NCI-H2196 (cell line): ENCODE results near the gene CLDN18.

Experiments
- DNase-seq: peaks from one replicate; lab custom pipeline; 2025; ENCODE audit not compliant: unreplicated experiment; lab: John Stamatoyannopoulos, UW

The CLDN18 gene

DNA sequence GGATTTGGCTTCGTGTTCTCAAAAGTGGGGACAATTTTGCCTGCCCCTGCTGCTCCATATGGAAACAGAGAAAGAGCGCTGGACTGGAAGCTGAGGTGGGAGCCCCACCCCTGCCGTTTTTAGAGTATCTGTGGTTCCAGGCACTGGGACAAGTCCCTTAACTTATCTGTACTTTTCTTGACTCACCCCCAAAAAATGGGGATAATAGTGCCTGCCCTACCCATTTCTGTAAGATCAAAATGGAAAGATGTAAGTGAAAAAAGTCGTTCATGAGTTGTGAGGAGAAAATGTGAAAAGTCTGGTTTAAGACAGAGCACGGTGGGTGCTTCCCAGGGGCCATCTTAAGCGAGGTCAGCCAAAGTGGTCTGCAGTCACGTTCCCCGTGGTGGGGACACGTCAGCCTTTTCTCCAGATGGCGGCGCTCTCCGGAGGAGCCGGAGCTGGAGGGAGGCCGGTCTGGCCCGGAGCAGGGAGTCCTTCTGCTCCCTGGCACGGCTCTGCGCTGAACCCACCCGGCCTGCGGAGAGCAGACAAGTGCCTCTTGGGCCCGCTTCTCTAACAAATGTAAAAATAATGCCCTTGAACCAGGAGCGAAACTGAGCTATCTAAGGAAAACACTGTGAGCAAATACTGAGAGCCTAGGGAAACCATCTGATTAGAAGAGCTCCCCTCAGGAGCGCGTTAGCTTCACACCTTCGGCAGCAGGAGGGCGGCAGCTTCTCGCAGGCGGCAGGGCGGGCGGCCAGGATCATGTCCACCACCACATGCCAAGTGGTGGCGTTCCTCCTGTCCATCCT lies at the start of gene CLDN18:
Gene CLDN18, plus strand, starts transcription at position 690 of the 797 bp plus-strand sequence. Its CDS starts 61 bp downstream, at position 751.
- DNase-seq, result no peak

DNA sequence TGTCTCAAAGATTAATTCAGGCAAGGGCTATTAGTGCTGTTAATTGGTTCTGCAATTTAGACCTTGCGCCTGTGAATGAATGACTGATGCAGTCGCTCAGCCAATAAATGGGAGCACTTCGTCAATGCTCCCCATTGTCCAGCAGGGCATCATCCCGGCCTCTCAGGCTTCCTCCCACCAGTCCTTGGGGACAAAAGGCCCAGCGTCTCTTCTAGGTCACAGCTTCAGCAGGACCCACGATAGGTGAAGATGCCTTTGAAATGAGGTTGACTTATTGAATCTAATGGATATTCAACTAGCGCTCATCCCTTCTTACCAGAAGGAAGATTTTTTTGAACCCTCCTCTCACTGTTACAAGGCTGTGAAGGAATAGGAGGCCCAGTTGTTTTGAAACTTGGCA lies 47.7 kb upstream of the CLDN18 start:
- no peak for DNase-seq

DNA sequence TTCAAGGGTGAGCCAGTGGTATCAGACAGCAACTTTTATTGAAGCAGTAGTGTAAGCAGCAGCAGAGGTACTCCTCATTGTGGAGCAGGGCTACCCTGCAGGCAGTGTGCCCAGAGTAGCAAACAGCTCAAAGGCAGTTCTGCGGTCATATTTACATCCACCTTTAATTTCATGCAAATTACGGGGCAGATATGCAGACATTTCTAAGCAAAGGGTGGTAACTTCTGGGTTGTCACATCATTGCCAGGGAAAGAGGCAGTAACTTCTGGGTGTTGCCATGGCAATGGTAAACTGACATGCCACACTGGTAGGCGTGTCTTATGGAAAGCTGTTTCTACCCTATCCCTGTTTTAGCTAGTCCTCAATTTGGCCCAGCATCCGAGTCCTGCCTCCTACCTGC lies 46.5 kb upstream of the CLDN18 start:
- no peak for DNase-seq

DNA sequence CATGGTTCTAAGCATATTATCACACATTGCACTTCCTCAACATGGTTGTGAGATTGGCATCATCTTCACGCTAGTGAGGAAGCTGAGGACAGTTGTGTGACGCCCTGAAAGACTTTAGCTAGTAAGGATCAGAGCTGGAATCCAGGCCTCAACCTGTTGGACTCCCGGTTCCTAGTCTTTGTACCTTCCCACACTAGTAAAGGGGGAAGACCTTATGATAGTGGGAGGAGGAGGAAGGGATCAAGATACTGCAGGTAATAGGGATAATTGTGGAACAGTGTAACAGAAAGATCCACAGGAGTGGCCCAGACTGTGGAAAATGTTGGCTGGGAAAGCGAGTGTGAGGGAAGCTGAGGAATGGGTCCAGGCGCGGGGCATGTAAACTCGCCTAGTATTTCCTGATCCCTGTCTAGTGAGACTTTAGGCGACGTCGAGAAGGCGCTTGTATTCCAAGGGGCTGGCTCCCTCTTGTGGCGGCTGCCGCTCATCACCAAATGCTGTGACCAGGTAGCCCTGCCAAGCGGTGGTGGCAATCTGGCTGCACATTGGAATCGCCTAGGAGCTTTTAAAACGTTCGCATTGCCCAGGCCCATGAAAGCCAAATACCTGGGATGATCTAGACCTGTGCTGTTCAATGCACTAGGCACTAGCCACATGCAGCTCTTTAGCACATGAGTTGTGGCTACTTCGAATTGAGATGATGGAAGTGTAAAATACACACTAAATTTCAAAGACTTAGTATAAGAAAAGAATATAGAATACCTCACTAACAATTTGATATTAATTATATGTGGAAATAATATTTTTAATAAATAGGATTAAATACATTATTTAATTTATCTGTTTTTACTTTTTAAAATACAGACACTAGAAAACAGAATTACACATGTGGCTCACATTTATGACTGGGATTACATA lies 38.8 kb upstream of the CLDN18 start:
- DNase-seq, result peak; percentile 85

DNA sequence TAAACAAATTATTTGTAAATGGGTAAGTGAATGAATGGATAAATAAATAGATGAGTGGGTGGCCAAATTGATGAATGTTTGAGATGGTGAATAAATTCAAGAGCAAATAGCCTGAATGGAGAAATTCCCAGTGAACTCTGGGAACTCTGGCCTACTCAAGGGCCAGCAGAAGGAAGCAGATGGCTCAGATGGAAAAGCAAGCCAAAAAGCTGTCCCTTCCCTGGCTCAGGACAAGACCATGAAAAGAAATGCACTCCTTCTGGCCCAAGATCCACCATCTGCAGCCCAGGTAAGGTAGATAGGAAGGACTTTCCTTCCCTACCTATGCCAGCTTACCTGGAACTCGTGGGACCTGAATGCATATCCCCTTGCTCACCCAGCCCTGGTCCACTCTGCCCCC lies 37.6 kb upstream of the CLDN18 start:
- DNase-seq, result no peak

DNA sequence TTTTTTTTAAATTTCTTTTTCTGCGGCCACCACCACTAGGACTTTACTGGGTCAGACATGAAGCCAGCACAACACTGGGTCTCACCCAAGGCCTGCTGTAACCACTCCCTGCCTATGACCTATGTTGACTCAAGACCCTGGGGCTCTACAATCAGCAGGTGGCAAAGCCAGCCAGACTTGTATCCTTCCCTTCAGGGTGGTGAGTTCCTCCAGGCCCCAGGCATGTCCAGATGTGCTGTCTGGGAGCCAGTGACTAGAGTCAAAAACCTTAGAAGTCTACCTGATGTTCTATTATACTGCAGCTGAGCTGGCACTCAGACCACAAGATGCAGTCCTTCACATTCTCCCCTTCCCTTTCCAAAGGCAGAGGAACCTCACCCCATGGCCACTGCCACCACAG lies 31.6 kb upstream of the CLDN18 start:
- no peak for DNase-seq

DNA sequence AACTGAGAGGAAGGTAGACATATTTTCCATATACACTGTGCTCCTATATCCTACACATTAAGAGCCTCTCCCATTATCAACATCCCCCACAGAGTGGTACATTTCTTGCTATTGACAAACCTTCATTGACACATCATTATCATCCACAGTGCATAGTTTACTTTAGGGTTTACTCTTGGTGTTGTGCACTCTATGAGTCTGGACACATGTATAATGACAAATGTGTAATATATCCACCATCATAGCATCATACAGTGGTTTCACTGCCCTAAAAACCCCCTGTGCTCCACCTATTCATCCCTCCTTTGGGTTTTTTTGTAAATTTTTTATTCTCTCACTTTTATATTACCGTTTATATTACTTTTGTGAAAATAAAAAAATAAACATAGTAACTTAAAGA lies 22.2 kb upstream of the CLDN18 start:
- no peak for DNase-seq

DNA sequence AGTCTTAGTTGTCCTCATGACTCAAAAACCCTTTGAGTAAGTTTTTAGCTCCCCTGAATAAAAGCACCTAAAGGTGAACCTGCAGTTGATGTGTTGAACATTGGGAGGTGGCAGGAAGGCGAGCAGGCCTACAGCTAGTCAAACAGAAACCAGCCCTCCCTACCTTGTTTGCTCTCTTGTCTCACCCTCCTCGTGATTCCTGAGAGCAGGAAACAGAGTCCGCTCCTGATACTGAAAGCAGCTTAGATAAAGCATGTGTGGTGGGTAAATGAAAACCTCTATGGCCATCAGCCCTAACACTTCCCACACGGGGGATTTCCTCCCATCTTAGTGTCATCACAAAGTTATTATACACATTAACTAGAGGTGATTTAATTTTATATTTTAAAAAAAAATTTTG lies 21.8 kb upstream of the CLDN18 start:
- DNase-seq, result no peak

DNA sequence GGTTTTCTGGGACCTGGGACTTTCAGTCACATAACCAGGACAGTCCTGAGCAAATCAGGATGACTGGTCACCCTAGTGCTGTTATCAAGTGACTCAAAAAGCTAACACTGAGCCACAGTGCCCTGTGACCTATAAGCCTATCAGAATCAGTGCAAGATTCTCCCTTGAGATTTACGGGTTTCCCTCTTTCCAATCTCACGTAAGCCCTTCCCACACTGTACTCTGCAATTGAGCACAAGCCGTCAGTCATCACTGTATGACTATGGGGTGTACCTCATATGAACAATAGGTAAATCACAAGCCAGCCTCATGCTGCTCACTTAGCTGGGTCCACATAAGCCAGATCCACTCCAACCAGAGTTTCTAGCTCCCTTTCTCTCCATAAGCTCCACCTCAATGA lies 21.0 kb upstream of the CLDN18 start:
- no peak for DNase-seq

DNA sequence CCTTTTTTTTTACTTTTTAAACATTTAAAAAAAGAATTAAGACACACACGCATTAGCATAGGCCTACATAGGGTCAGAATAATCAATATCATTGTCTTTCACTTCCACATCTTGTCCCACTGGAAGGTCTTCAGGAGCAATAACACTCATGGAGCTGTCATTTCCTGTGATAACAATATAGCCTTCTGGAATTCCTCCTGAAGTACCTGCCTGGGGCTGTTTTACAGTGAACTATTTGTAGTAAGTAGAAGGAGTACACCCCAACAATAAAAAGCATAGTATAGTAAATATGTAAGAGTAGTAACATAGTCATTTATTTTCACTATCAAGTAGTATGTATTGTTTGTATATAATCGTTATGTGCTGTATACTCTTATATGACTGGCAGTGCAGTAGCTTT lies 19.5 kb upstream of the CLDN18 start:
- DNase-seq, result no peak

DNA sequence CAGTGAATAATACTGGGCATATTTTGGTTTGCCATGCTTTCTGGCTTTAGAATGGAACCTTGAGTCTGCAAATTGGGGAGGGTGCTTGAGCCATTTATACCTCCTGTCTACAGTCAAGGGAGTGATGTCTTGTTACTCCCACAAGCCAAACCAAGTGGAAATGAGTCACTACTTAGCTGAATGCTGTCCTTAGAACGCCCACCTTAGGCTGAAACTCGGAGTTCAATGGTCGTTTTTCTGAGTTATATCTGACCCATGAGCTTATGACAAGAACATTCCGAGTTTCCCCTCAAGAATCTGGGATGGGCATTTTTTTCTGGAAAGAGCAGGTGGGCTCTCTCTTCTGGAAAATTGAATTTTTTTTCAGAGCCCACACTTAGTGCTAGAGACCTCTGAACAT lies 17.4 kb upstream of the CLDN18 start:
- no peak for DNase-seq

DNA sequence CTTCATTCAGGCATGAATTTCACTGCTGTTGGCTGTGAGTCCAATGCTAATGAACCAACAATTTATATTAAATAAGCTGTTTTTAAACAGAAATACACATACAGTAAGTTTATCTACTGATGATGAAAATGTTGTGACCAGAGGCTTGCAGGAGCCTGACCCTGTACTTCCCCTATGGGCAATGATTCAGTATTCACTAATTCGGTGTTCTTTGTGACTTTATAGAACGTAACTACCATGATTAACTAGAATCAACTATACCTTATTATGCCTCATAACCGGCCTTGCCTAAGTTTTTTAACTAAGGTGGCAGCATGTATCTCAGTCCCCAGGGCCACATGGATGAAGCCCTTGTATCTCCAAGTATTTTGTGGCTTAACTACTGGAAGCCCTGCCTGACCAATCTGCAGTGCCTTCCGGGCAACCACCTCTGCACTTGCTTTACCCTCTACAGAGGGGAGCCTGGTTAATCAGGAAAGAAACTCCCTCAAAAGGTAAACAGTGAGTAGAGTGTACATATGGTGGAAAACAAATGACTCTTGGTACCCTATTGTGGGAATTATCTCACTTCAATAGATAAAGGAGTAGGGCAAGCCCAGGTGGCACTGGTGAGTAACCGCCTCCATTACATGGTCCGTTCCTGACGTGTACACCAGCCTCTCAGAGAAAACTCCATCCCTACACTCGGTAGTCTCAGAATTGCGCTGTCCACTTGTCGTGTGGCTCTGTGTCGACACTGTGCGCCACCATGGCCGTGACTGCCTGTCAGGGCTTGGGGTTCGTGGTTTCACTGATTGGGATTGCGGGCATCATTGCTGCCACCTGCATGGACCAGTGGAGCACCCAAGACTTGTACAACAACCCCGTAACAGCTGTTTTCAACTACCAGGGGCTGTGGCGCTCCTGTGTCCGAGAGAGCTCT lies 11.6 kb upstream of the CLDN18 start:
- no peak for DNase-seq

DNA sequence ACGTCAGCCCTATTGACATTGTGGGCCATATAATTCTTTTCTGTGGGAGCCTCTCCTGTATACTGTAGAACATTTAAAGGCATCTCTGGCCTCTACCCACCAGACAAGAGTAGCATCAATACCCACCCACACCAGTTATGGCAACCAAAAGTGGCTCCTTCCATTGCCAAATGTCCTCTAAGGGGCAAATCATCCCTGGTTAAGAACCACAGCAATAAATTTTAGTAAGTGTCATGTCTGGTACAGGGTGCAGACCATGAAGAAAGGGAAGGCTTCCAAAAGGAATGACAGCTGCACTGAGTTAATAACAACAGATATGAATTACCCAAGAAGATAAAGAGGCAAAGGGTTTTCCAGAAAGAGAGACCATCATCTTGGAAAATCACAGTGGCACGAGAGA lies 6.9 kb upstream of the CLDN18 start:
- no peak for DNase-seq

DNA sequence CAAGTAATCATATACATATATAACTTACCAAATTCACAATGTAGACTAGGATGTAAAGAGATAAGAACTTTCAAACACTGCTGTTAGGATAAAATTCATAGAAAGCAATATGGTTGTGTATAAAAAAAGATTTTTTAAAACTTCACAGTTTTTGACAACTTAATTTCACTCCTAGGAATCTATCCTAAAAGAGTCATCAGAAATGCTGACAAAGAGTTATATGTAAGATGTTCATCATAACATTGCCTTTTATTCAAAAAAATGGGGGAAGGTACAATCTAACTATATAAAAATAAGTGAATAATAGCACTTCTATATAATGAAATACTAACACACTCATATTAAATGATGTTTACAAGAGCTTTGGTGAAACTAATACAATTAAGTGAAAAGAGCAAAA lies 4.3 kb upstream of the CLDN18 start:
- DNase-seq, result no peak

DNA sequence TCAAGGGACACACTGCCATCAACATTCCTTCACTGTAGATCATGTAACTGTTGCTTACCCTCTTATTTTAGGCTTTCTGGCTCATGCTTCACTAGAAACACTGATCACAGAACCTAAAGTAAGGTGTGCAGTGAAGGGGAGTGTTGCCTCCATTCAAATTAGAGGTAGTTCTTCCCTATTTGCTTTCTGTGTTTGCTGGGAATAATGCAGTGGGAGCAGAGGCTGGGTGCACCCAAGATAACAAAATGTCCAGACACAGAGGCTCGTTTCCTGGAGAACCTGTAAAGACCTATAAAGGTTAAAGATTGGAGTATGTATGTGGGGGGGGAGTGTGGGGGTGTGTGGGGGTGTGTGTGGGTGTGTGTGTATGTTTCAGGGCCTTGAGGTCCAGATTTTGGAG lies 2.1 kb upstream of the CLDN18 start:
- DNase-seq, result no peak

DNA sequence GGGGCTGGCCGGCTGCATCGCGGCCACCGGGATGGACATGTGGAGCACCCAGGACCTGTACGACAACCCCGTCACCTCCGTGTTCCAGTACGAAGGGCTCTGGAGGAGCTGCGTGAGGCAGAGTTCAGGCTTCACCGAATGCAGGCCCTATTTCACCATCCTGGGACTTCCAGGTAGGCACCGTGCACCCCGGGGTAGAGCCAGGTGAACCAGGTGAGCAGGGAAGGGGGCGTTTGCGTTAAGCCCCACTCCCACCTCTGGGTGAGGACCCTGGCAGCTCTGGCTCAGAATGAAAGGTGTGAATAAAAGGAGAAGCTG lies 267 bp downstream of the CLDN18 start:
- no peak for DNase-seq

DNA sequence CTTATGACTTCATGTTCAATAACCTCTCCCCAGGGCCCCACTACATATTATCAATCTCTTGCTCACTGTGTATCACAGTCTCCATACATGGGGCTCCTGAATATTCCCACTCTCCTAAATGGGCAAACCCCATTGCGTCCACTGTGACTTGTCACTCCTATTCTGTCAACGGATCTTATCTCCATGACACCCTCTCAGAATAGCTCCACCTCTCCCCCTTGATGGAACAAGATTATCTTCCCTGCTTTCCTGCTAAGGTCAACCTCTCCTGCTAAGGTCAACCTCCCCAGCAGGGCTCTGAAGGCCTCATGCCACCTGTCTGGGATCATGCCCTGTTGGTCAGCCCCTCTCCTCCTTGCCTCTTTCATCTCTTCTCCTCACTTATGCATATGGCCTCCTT lies 1.8 kb downstream of the CLDN18 start:
- no peak for DNase-seq

DNA sequence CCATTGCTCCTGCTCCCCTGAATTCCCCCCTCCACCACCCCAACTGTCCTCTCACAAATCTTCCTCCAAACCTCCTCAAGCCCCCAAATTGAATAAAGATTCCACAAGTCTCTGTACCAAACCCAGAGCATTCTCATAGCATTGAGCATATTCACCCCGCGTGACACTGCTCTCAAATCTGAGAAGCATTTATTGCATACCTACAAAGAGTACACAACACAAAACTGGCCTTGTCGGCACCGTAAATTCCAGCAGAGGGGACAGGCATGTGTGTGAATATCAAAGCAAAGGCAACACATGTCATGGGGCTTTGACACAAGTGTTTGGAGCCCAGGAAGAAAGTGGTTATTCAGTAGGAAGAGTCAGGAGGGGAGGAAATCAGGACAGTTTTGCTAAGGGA lies 2.6 kb downstream of the CLDN18 start:
- no peak for DNase-seq

DNA sequence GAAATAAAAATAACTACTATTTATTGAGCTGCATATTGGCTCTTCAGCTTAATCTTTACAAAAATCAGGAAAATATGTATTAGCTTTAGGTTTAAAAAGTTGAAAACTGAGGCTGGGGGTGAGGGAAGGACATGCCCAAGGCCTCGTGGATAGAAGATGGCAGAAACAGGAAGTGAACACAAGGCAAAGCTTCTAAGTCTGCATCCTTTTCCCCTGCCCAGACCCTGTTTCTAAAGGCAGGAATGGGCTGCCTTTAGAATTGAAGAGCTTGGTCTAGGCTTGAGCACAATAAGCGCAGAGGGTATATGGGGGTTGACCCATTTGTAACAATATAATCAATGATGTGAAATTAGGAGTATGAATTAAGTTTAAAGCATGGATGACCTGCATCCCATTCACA lies 6.1 kb downstream of the CLDN18 start:
- DNase-seq, result no peak

DNA sequence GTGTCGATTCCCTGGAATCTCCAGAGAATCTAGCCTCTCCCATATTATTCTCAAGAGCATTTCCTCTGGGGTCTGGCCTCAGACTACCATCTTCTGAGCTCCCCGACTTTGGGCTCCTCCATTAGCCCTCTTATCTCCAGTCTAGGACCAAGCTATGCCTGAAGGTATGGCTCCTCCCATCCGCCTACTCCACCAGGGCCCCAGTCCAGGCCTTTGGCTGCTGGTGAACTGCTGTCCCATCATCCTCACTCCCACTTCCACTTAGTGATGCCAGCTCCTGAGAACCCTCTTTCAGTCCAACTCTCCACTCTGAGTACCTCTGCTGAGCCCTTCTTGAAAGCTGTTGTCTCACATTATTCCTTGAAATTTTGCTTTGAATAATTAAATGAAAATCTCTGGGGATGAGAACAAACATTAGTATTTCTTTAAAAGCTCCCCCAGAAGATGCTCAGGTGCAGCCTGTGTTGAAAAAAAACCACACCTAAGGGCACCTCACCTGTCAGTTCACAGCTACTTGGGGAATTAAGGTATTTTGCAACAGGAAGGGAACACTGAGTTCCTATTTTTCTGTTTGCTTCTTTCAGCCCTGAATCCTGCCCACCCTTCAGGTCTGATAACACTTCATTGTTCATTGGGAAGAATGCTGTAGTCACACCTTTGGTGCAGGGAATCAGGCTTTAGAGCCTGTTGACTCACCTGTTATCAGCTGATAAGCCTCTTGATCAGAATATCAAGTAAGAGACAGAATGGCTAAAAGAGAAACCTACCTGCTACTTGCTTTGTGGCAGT lies 9.5 kb downstream of the CLDN18 start:
- DNase-seq, result no peak

DNA sequence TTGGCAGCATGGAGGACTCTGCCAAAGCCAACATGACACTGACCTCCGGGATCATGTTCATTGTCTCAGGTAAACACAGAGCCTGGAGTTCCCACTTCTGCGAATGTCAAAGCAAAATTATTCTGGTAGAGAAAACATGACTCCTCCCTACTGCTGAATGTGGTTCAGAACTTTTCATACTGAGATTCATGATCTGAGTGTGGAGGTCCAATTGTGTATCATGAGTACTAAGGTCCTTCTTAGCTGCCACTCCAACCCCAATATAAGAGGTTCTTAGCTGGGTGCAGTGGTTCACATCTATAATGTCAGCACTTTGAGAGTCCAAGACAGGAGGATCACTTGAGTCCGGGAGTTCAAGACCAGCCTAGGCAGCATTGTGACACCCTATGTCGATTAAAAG lies 13.8 kb downstream of the CLDN18 start:
- no peak for DNase-seq
